GM13977 (cell line): Measurements from ENCODE around the gene ZNF280C.

Experiments used
- DNase-seq: peaks from one replicate; pipeline ENCODE4 v3.0.0; 2012; ENCODE audit warnings: low spot score
- in situ Hi-C: fragments of 300-500 bp; cut with MboI; formaldehyde crosslinking; loops from one replicate; pipeline ENCODE4 v1.12.0; 2022; ENCODE audit warnings: low sequenced_read_pairs, low pct_unique_long_range_greater_than_20kb, mixed read lengths, inconsistent platforms; ENCODE audit not compliant: unreplicated experiment
- TF ChIP-seq, protein P1 (sequence below): IDR thresholded peaks from 2 replicates; pipeline ENCODE4 v1.5.1; 2012; ENCODE audit warnings: mild to moderate bottlenecking, control low read depth; ENCODE audit not compliant: insufficient read depth; ENCODE audit errors: extremely low read depth, missing control alignments

The ZNF280C gene

DNA sequence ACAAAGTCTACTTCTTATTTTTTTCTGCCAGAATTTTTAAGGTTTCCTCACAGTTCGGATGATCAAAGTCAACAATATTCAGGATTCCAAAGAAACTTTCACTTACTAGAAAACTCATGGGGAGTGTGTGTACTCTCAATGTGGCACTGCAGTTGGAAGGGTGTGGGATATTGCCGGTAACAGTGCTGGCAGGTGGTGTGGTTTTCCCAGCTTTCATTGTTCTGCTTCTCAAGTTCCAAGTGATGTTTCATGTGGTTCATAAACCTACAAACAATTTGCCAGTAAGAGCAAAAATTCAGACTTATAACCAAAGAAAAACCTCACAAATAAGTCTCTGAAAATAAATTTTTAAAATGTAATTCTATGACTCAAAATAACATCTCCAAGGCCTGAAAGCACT is 39.8 kb downstream of the ZNF280C start:
- no peak for DNase-seq
- in situ Hi-C loops = no loop called here
- TF ChIP-seq, protein P1, sequence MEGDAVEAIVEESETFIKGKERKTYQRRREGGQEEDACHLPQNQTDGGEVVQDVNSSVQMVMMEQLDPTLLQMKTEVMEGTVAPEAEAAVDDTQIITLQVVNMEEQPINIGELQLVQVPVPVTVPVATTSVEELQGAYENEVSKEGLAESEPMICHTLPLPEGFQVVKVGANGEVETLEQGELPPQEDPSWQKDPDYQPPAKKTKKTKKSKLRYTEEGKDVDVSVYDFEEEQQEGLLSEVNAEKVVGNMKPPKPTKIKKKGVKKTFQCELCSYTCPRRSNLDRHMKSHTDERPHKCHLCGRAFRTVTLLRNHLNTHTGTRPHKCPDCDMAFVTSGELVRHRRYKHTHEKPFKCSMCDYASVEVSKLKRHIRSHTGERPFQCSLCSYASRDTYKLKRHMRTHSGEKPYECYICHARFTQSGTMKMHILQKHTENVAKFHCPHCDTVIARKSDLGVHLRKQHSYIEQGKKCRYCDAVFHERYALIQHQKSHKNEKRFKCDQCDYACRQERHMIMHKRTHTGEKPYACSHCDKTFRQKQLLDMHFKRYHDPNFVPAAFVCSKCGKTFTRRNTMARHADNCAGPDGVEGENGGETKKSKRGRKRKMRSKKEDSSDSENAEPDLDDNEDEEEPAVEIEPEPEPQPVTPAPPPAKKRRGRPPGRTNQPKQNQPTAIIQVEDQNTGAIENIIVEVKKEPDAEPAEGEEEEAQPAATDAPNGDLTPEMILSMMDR = no peak

DNA sequence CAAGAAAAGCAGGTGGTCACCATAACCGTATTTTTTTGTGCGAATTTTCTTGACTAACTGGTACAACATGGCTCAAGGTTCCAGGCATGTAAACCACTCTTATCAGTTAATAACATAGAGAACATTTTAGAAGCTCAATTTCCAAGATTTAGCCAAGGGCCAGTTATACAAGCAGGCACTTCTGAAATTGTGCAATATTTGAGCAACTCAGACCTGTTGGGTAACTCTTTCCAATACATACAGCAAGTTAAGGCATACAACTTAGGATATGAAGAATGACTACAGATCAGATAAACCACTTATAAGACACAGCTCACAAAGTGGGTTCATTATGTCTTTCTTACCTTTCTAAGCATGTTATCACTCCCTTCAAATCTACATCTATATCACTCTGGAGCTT is 43.9 kb downstream of the ZNF280C start:
- TF ChIP-seq, protein P1 = no peak
- no peak for DNase-seq
- in situ Hi-C loops = no loop called here

DNA sequence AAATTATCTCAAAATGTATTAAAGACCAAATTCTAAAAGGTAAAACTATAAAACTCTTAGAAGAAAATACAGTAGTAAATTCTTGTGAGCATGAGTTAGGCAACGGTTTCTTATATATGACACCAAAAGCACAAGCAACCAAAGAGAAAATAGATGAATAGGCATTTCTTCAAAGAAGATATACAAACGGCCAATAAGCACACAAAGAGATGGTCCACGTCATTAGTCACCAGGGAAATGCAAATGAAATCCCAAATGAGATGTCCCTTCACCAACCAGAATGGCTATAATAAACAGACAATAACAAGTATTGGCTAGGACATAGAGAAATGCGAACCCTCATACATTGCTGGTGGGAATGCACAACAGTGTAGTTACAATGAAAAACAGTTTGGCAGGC is 52.4 kb downstream of the ZNF280C start:
- TF ChIP-seq, protein P1 = no peak
- DNase-seq = no peak
- in situ Hi-C loops = no loop called here

DNA sequence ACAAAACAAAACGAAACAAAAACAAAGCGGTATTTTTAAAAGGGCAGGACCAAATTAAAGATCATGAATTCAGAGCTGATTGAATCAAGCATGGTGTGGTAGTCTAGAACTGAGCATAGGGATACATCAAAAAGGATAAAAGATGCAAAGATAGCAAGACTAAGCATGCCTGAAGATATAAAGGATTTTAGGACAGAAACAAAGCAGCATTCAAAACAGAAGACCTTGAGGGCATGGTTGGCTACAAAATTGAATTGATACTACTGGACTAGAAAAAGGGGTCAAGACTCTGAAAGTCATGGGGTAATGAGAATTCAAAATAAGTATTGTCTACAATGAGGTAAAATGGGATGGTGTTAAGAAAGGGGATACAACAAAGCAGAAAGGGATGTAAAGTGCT is 55.3 kb downstream of the ZNF280C start:
- DNase-seq = no peak
- in situ Hi-C loops = no loop called here
- TF ChIP-seq, protein P1 = no peak

DNA sequence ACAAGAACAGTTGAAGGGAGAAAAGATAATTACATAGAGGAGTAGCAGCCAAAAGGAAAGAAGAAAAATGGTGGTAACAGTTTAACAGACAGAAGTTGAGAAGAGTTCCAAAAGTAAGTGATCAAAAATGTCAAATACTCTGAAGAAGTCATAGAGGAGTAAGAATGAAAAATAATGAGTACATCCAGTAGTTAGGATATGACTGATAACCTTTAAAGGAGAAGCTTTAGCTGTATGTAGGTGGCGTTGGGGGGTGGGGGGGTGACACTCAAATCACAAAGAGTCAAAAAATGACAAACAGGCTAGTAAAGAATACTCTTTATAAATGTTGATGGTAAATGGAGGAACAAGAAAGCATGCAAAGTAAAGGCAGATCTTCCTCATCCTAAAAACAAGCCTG is 56.3 kb downstream of the ZNF280C start:
- DNase-seq = no peak
- in situ Hi-C loops = no loop called here
- TF ChIP-seq, protein P1 = no peak

DNA sequence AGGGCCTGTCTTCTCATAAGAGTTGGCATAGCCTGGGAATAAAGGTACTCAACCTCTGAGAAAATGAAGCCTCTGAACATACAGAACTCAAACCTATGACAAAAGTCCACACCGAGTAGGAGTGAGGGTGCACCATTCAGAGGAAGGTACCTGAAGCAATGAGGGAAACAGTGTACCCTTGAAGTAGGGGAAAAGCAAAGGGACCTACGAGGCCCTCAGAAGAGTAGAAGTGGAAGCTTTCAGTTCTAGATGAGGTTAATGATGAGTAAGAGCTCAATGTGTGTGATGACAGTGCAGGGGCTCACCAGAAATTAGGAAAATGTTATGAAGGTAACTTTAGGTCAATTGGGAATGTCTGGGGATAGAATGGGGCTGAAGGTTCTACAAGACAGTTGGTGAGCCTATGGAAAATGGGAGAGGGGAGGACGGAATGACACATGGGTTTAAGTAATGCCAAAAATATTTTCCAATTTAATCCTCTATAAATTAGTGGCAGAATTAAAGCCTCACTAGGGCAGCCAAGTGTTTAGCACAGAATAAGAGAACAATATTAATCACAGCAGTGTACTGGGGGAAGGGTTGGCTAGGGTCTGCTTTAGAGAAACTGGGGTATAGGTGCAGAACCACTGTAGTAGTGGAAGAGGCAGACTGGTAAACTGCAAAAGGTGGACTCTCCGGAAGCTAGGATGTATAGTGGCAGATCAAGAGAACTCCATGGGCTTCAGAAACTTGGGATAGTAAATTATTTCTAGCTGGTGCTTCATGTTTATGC is 57.1 kb downstream of the ZNF280C start:
- no peak for DNase-seq
- TF ChIP-seq, protein P1 = no peak
- in situ Hi-C loops = no loop called here

DNA sequence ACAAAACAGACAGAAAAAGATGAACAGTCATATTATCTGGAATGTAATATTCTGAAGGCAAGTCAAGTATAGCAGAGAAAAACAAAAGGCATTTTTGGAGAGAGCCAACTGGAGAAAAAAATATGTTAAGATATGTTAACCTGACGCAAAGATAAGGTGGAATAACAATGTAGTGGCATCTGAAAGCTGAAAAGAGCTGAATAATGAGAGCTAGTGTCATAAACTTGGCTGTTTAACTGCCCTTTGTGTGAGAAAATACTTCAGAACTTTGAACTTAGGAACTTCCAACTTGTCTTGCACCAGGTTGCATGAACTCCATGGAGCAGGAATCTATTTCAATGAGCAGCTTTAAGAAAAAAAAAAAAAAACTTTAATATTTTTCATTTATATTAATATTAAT is 64.1 kb downstream of the ZNF280C start:
- TF ChIP-seq, protein P1 = no peak
- in situ Hi-C loops = no loop called here
- DNase-seq = no peak
